Right lobe of liver (tissue), 6 donors: ENCODE data around the gene NEDD4L. TPM values are rescaled to one million over a fixed set of nuclear protein-coding genes. Genes with fewer than 3 reads are reported as not detected.

ENCODE experiments used
- ATAC-seq, 4 donors: fragments of 200-7000 bp; cut with Tn5 transposase; one replicate each; pipeline ENCODE4 v1.9.1; 2020; ENCODE audit warnings: mild to moderate bottlenecking in 4 of 4, moderate library complexity in 4 of 4
- DNase-seq, 3 donors: peaks; one replicate each; pipeline ENCODE4 v3.0.0-alpha.2; 2020
- H3K27ac ChIP-seq, 3 donors: fragments of 200-600 bp; one replicate each; pipeline ENCODE4 v1.8.0; 2022
- H3K27me3 ChIP-seq, 2 donors: fragments of 200-600 bp; one replicate each; pipeline ENCODE4 v1.8.0; 2022
- H3K36me3 ChIP-seq, 4 donors: fragments of 200-600 bp; sonication (generic) in 1 of 4; one replicate each; pipeline versions ENCODE4 v1.5.1 to v1.8.0; 2017 to 2022; ENCODE audit warnings: control low read depth in 1 of 4
- H3K4me1 ChIP-seq, 4 donors: fragments of 200-600 bp; sonication (generic) in 1 of 4; one replicate each; pipeline versions ENCODE4 v1.5.1 to v1.8.0; 2017 to 2022; ENCODE audit warnings: control low read depth in 1 of 4
- H3K4me3 ChIP-seq, 3 donors: fragments of 200-600 bp; one replicate each; pipeline ENCODE4 v1.8.0; 2022
- H3K9me3 ChIP-seq, 4 donors: fragments of 200-600 bp; sonication (generic) in 1 of 4; one replicate each; pipeline versions ENCODE4 v1.5.1 to v1.8.0; 2017 to 2022; ENCODE audit warnings: control low read depth in 1 of 4
- POLR2A ChIP-seq: fragments of 450-650 bp; IDR thresholded peaks from one replicate; pipeline ENCODE4 v1.6.1; 2017; ENCODE audit warnings: antibody characterized with exemption, mild to moderate bottlenecking
- WGBS: methylation state at CpG from one replicate; pipeline ENCODE4 v1.1.6; 2018; ENCODE audit warnings: low coverage, low lambda C conversion rate; ENCODE audit not compliant: insufficient coverage; ENCODE audit errors: missing lambda C conversion rate; 5-methylcytosine and 5-hydroxymethylcytosine counted together
- intact Hi-C, 2 donors: fragments of 100-400 bp; cut with DNase I; formaldehyde crosslinking; loops; one replicate each; pipeline versions ENCODE4 v1.11.2 to v1.14.1; 2022
- total RNA-seq, 6 experiments: library from RNA; depleted of rRNA in 2 of 6; stranded (reverse); fragments of >200 nt in 2 of 6; fragmentation: NEBNext Ultra II Directional in 3 of 6; extraction: Animal tissue kit (Norgen Biotek cat#: 25700) in 3 of 6; gene quantifications; one replicate each; pipeline versions ENCODE4 v1.1.0 to v1.2.4, GENCODE V29; 2016 to 2023
- TF ChIP-seq, protein P1 (sequence below), 4 donors: fragments of 200-600 bp in 3 of 4; fragments of 450-650 bp in 1 of 4; IDR thresholded peaks; one replicate each; pipeline versions ENCODE4 v1.5.1 to v1.8.0; 2016 to 2022; ENCODE audit warnings: antibody characterized with exemption in 4 of 4, mild to moderate bottlenecking in 2 of 4
- donor health status: DM: no; HTN: yes; CAD: no.
- donor health status: DM: no; HTN: no; CAD: no.
- donor health status: DM: no; HTN: no; CAD: no.
- donor health status: DM: no; HTN: yes; CAD: no.
- donor health status: DM: no; HTN: yes; CAD: no.

Gene NEDD4L
- total RNA-seq, 6 experiments from 2014 or later, result 21.5 to 41.0 (median 33.2) TPM

DNA sequence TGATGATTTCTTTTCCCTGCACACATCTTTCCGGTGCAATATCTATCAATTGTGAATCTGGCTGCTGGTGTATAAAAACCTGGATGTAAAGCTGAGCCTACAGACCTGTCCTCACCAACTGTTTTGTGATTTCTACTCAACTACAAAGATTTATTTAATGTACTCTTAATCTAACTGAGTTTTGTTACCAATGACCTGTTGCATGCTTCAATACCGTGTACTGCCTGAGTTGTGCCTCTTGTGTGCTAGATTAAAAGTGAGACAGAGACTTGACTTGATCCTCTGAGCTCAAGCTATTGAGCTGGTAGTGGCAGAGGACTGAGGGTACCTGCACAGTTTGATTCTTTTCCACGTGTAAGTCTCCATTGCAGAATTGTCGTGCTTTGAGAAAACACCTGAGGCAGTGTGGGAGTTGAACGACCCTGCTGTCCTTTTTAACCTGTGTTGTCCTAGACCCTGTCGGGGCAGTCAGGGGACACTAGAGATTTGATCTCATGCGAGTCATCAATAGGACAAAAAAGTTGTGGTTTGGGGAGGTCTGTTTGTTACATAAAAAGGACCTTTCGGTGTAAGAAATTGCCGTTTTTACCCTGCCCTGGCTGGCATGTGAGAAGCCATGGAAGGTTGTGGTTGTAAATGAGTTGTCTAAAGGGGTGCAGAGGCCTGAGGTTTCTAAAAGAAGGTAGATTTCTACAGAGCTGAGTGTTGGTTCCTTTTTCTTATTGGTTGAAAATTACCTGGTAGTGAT is 353.5 kb downstream of the NEDD4L start:
- Histone ChIP-seq H3K4me1 (peaks cover 0 to 38% (median 12%) of the 10 kb centered on the region in 4 donors), H3K27ac (no peak overlapping the region), H3K9me3 (no peaks in the 10 kb centered on the region), H3K27me3 (no peaks in the 10 kb centered on the region), H3K36me3 (no peaks in the 10 kb centered on the region), H3K4me3 (no peak overlapping the region)
- intact Hi-C loops, result no loop called here
- TF ChIP-seq POLR2A, result no peak
- TF ChIP-seq, protein P1, sequence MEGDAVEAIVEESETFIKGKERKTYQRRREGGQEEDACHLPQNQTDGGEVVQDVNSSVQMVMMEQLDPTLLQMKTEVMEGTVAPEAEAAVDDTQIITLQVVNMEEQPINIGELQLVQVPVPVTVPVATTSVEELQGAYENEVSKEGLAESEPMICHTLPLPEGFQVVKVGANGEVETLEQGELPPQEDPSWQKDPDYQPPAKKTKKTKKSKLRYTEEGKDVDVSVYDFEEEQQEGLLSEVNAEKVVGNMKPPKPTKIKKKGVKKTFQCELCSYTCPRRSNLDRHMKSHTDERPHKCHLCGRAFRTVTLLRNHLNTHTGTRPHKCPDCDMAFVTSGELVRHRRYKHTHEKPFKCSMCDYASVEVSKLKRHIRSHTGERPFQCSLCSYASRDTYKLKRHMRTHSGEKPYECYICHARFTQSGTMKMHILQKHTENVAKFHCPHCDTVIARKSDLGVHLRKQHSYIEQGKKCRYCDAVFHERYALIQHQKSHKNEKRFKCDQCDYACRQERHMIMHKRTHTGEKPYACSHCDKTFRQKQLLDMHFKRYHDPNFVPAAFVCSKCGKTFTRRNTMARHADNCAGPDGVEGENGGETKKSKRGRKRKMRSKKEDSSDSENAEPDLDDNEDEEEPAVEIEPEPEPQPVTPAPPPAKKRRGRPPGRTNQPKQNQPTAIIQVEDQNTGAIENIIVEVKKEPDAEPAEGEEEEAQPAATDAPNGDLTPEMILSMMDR (IDR thresholded peaks at IDR 0.05), result no peak
- 71% methylated on average over 7 of the region's 9 CpGs for WGBS
- no peak for ATAC-seq
- DNase-seq, result no peak

DNA sequence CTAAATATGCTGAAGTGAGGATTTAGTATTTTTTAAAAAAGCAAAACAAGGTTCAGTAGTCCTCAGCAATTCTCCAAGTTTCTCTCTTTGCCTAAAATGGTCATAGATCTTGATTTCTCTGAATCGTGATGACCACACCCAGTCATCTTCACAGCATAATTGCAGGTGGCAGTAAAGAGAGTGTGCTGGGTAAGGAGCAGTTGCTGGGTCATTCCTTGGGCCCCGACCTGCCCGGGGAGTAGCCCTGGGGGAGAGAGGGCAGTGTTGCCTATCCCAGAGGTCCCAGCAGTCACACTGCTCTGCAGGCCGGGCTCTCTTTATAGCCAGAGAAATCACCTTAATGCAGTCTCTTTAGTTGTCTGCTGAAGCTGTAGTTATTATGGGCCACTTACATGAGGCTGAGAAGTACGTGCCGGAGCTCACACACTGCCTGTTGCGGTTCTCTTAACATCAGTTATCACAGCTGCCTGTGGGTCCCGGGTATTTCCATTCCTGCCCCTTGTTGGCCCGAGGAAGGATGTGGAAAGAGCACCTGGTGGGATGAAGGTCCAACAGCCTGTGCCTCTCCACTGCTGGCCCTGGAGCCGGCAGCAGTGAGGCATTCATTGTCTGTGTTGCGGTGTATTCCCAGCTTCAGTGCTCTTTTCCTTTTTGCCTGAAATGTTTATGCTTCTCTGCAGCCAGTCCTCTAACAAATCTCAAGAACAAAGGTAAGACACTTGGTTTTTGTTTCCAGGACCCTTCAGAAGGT is 354.8 kb downstream of the NEDD4L start:
- Histone ChIP-seq H3K36me3 (no peaks in the 10 kb centered on the region), H3K9me3 (no peaks in the 10 kb centered on the region), H3K4me1 (peaks cover 0 to 51% (median 17%) of the 10 kb centered on the region in 4 donors), H3K4me3 (peak overlapping the region in 2 of 3 donors; percentile 7 to 14), H3K27ac (peak overlapping the region; percentile 38 to 99 (median 63)), H3K27me3 (no peaks in the 10 kb centered on the region)
- intact Hi-C loops, result no loop called here
- ATAC-seq, result peak; percentile 45 to 61 (median 54)
- peak in 2 of 3 donors; percentile 66 to 76 for DNase-seq
- peak; percentile 67 for TF ChIP-seq POLR2A
- TF ChIP-seq, protein P1 (IDR thresholded peaks at IDR 0.05), result no peak
- 22% methylated on average over 5 of the region's 11 CpGs for WGBS

DNA sequence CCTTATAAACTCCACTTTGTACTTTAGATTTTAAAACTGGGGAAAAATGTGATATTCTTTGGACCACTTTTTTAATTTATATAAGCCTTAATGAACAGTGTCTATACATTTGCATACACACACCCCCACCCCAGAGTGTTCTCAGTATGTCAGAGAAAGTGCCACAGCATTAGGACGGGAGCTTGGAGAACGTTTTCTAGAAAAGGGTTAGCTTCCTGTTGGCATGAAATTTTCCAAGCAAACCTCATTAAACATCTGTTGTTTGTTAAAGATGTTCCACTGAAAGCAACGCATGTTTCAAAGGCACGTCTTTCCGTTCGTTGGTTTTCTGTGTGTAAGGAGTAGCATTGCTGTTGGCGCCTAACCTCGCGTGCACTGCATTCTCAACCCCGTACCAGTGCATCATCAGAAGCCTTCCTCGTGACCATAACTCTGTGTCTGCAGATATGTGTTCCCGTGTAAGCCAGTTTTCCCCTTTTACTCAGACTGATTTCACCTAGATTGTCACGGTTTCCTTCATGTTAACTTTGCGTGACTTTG is 356.4 kb downstream of the NEDD4L start:
- Histone ChIP-seq H3K27ac (peak overlapping the region; percentile 59 to 99 (median 76)), H3K4me3 (peak overlapping the region in 1 of 3 donors; percentile 18), H3K27me3 (no peaks in the 10 kb centered on the region), H3K9me3 (no peaks in the 10 kb centered on the region), H3K4me1 (peaks cover 0 to 64% (median 19%) of the 10 kb centered on the region in 4 donors), H3K36me3 (no peaks in the 10 kb centered on the region)
- TF ChIP-seq POLR2A, result no peak
- TF ChIP-seq, protein P1 (IDR thresholded peaks at IDR 0.05), result no peak
- intact Hi-C loops, result loop anchor here in 1 of 2 donors (5.0 kb wide), 1 partner anchor 47 kb away; no protein-coding TSS in a partner anchor
- WGBS, result 34% methylated on average over 14 of the region's 14 CpGs
- ATAC-seq (peak; percentile 18 to 42 (median 40)), DNase-seq (no peak)

DNA sequence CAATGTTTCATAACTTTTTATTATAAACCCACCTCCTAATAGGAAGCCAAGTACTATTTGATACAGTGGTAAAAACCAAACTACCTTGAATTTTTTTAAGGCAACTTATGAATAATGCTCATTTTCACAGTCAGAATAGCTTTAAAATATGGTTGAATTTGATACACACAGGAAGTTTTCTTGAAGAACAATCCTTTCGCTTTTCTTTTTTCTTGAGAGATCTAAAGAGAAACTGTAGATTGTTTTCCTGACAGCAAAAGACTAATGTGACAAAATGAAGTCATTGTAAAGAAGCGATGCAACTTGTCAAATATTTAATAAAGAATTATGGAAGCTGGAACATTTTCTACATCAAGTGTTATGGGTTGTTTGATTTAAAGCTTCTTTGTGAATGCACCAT is 357.2 kb downstream of the NEDD4L start:
- ATAC-seq, result no peak

More for the DNA sequence above, 357.2 kb downstream of the NEDD4L start:
- Histone ChIP-seq H3K9me3 (no peaks in the 10 kb centered on the region), H3K27ac (peak overlapping the region; percentile 59 to 99 (median 76)), H3K27me3 (no peaks in the 10 kb centered on the region), H3K4me3 (no peak overlapping the region), H3K4me1 (peaks cover 0 to 70% (median 19%) of the 10 kb centered on the region in 4 donors), H3K36me3 (no peaks in the 10 kb centered on the region)
- 77% methylated on average over 2 of the region's 2 CpGs for WGBS
- TF ChIP-seq, protein P1 (IDR thresholded peaks at IDR 0.05), result no peak
- TF ChIP-seq POLR2A, result no peak
- intact Hi-C loops, result loop anchor here in 1 of 2 donors (5.0 kb wide), 1 partner anchor 46 kb away; no protein-coding TSS in a partner anchor
- DNase-seq, result no peak
